NCI-H82 treated with DMSO at 0.1 percent for 48 hours (cell line): ENCODE results near the gene KHNYN.
"Not testable (repeated sequence)": the region's sequence is repeated elsewhere in the genome, so short reads cannot be mapped to it uniquely, and the experiment has no call there.

Experiments
- DNase-seq: peaks from one replicate; lab custom pipeline; 2025; ENCODE audit not compliant: unreplicated experiment; lab: John Stamatoyannopoulos, UW

Gene KHNYN

GRCh38 chr14:24465805-24466204 is 36.1 kb downstream of the KHNYN start:
- no peak for DNase-seq

- DNase-seq: not testable (repeated sequence)
Measured at GRCh38 chr14:24470450-24470849, 40.7 kb downstream of the KHNYN start.

- DNase-seq: no peak
Measured at GRCh38 chr14:24473211-24473610, 43.5 kb downstream of the KHNYN start.

- no peak for DNase-seq
Measured at GRCh38 chr14:24475261-24475660, 45.5 kb downstream of the KHNYN start.

GRCh38 chr14:24479999-24480398 is 50.2 kb downstream of the KHNYN start:
- not testable (repeated sequence) for DNase-seq

GRCh38 chr14:24481622-24482324 is 52.0 kb downstream of the KHNYN start:
- DNase-seq: peak; percentile 34

- not testable (repeated sequence) for DNase-seq
Measured at GRCh38 chr14:24482699-24483303, 53.0 kb downstream of the KHNYN start.

GRCh38 chr14:24483604-24484252 is 54.0 kb downstream of the KHNYN start:
- no peak for DNase-seq
